Measurements from ENCODE around the gene FIBIN.
"Not testable (repeated sequence)": the region's sequence is repeated elsewhere in the genome, so short reads cannot be mapped to it uniquely, and the experiment has no call there.

The FIBIN gene

GRCh38 chr11:26983645-26984044 lies 10.3 kb upstream of the FIBIN start:
- DNase-seq, result no peak

- no peak for DNase-seq
These were observed 8.4 kb upstream of the FIBIN start for GRCh38 chr11:26985470-26985869.

- no peak for DNase-seq
These were observed 8.0 kb upstream of the FIBIN start for GRCh38 chr11:26985943-26986342.

GRCh38 chr11:26987272-26987671 lies 6.6 kb upstream of the FIBIN start:
- DNase-seq, result no peak

- DNase-seq, result no peak
These were observed 6.2 kb upstream of the FIBIN start for GRCh38 chr11:26987731-26988130.

GRCh38 chr11:26992031-26992541 lies 1.8 kb upstream of the FIBIN start:
- no peak for DNase-seq

GRCh38 chr11:26994631-26995095 lies 751 bp downstream of the FIBIN start:
- no peak for DNase-seq

GRCh38 chr11:26995701-26996460 lies 2.0 kb downstream of the FIBIN start:
- no peak for DNase-seq

GRCh38 chr11:26997378-26997777 lies 3.5 kb downstream of the FIBIN start:
- no peak for DNase-seq

GRCh38 chr11:27001136-27001730 lies 7.3 kb downstream of the FIBIN start:
- DNase-seq, result not testable (repeated sequence)

- no peak for DNase-seq
These were observed 8.5 kb downstream of the FIBIN start for GRCh38 chr11:27002431-27002830.

GRCh38 chr11:27002838-27003237 lies 8.9 kb downstream of the FIBIN start:
- no peak for DNase-seq

GRCh38 chr11:27004103-27004502 lies 10.2 kb downstream of the FIBIN start:
- no peak for DNase-seq

- no peak for DNase-seq
These were observed 15.1 kb downstream of the FIBIN start for GRCh38 chr11:27008811-27009535.

- DNase-seq, result no peak
These were observed 17.8 kb downstream of the FIBIN start for GRCh38 chr11:27011560-27012233.

GRCh38 chr11:27012234-27012921 lies 18.5 kb downstream of the FIBIN start:
- no peak for DNase-seq

GRCh38 chr11:27013781-27014361 lies 20.0 kb downstream of the FIBIN start:
- no peak for DNase-seq

- DNase-seq, result no peak
These were observed 25.1 kb downstream of the FIBIN start for GRCh38 chr11:27018902-27019529.

GRCh38 chr11:27020751-27021150 lies 26.8 kb downstream of the FIBIN start:
- DNase-seq, result no peak

GRCh38 chr11:27022659-27023251 lies 28.8 kb downstream of the FIBIN start:
- DNase-seq, result no peak

- DNase-seq, result no peak
These were observed 31.0 kb downstream of the FIBIN start for GRCh38 chr11:27024865-27025264.
